ENCODE results near the gene RNU6-1.

Gene RNU6-1

DNA sequence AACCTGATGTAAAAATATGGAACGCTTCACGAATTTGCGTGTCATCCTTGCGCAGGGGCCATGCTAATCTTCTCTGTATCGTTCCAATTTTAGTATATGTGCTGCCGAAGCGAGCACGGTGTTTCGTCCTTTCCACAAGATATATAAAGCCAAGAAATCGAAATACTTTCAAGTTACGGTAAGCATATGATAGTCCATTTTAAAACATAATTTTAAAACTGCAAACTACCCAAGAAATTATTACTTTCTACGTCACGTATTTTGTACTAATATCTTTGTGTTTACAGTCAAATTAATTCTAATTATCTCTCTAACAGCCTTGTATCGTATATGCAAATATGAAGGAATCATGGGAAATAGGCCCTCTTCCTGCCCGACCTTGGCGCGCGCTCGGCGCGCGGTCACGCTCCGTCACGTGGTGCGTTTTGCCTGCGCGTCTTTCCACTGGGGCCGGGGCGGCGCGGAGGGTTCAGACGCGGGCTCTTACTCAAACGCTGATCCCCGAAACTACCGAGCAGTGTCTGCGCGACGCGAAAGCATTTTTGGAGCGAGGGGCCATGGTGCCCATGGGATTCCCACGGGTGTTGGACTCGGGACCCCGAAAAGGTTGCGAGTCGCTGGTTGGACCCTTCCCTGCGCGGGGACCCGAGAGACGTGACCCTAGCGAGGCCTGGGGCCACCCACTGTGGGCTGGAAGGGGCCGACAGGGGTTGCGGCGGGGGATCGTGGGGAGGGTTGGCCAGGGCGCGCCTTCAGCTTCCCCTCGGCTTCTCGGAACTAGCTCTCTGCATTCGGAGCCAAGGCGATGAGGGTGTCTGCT lies at the start of gene RNU6-1:
Gene RNU6-1 (minus strand): TSS at position 117 of the 820 bp plus-strand sequence.
- no peak for TF ChIP-seq CTCF (IDR thresholded peaks at IDR 0.05; ENCODE audit: low read length, missing control alignments)
- DNase-seq (ENCODE audit: low read depth) = peak; percentile 94
- peak within 1 kb of the TSS; percentile 89 for H3K4me3 ChIP-seq (replicated peaks; ENCODE audit: low read depth, low read length)

- DNase-seq (ENCODE audit: low read depth) = no peak
- TF ChIP-seq CTCF (IDR thresholded peaks at IDR 0.05; ENCODE audit: low read length, missing control alignments) = no peak
- no peak overlapping the region for H3K4me3 ChIP-seq (replicated peaks; ENCODE audit: low read depth, low read length)
Observed at GRCh38 chr15:67887776-67888175, 47.9 kb upstream of the RNU6-1 start.

DNA sequence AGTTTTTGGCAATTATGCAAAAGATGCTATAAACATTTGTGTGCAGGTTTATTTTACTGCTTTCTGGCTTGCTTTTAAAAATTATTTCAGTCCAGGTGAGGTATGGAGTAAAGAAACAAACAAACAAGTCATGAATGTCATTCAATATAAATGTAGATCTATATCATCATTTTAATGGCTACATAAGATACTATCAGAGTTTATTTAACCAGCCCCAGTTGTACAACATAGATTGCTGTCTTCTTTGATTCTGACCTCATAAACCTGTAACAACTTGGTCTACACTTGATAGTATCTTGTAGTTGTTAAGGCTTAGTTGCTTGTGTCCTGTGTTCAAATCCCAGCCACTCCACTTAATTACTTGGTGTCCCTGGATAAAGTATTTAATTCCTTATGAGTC lies 46.0 kb upstream of the RNU6-1 start:
- H3K4me3 ChIP-seq (replicated peaks; ENCODE audit: low read depth, low read length) = no peak overlapping the region
- DNase-seq (ENCODE audit: low read depth) = no peak
- no peak for TF ChIP-seq CTCF (IDR thresholded peaks at IDR 0.05; ENCODE audit: low read length, missing control alignments)

DNA sequence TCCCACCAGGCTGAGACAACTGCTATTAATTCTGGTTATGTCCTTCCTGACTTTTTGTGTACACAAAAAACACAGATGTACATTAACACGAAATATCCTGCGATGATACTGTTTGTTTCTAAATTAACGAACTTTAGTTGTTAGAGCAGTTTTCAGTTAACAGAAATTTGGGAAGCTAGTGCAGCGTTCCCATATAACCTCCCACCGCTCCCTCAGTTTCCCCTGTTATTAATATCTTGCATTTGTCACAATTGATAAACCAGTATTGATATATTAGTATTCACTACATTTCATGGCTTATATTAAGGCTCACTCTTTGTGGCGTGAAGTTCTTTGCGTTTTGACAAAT lies 45.3 kb upstream of the RNU6-1 start:
- TF ChIP-seq CTCF (IDR thresholded peaks at IDR 0.05; ENCODE audit: low read length, missing control alignments) = no peak
- peak overlapping the region; percentile 45 for H3K4me3 ChIP-seq (replicated peaks; ENCODE audit: low read depth, low read length)
- no peak for DNase-seq (ENCODE audit: low read depth)

DNA sequence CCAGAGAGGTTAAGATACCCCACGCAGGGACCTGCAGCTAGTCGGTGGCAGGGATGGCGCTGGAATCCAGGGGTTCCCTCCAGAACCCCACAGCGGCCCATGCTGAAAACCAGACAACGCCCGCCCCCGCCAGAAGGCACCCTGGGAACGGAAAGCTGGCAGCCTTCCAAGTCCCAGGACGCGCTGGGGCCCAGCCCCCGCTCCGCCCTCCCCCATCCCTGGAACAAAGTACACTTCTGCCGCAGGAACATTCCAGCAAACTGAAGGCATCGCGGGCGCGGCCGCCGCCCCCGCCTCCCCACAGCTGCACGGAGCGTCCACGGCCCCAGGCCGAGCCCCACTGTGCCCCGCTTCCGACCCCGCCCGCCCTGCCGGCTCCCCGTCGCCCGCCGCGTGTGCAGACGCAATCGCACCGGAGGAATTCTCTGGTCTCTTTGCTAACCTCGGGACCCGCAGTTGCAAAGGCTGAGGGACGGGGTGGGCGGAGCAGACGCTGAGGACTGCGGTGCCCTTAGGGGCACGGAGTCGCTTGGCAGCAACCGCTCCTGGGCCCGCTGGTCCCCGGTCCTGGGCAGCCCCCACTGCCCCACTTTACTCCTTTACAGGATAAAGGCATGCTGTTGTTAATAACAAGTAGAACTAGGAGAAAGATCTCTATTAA lies 44.8 kb upstream of the RNU6-1 start:
- H3K4me3 ChIP-seq (replicated peaks; ENCODE audit: low read depth, low read length) = peak overlapping the region; percentile 45
- DNase-seq (ENCODE audit: low read depth) = peak; percentile 85
- TF ChIP-seq CTCF (IDR thresholded peaks at IDR 0.05; ENCODE audit: low read length, missing control alignments) = no peak

GRCh38 chr15:67884009-67884408 lies 44.2 kb upstream of the RNU6-1 start:
- no peak for TF ChIP-seq CTCF (IDR thresholded peaks at IDR 0.05; ENCODE audit: low read length, missing control alignments)
- H3K4me3 ChIP-seq (replicated peaks; ENCODE audit: low read depth, low read length) = no peak overlapping the region
- DNase-seq (ENCODE audit: low read depth) = no peak
